Sigmoid colon (tissue), 4 donors: Measurements from ENCODE around the gene KCNK1.

Experiments used
- POLR2A ChIP-seq, 2 donors: fragments of 450-650 bp; IDR thresholded peaks; one replicate each; pipeline ENCODE4 v1.6.1; 2016; ENCODE audit warnings: antibody characterized with exemption in 2 of 2, mild to moderate bottlenecking in 2 of 2, moderate library complexity in 2 of 2
- POLR2AphosphoS5 ChIP-seq, 4 donors: sonication (generic); formaldehyde crosslinking; IDR thresholded peaks; one replicate each; pipeline ENCODE4 v1.6.1; 2017; ENCODE audit warnings: antibody characterized with exemption in 4 of 4
- TF ChIP-seq, protein P1 (sequence below), 4 experiments: fragments of 450-650 bp in 3 of 4; fragments of 200-600 bp in 1 of 4; IDR thresholded peaks; one replicate each; pipeline ENCODE4 v1.5.1; 2016 to 2019; ENCODE audit warnings: antibody characterized with exemption in 4 of 4, mild to moderate bottlenecking in 3 of 4, moderate library complexity in 2 of 4

DNA sequence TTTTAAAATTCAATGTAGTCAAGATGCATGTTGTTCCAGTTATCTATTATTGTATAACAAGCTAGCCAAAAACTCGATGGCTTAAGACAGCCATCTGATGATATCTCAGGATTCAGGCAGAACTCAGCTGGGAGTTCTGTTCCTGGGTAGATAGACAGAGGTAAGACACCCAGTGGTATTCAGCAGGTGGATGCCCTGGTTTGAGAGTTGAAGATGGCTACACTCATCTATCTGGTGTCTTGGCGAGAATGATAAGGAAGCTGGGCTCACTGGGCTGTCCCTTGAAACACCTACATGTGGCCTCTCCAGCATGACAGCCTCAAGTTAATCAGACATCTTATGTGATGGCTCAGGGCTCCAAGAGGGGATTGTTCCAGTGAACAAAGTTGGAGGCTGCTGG is 3.3 kb upstream of the KCNK1 start:
- TF ChIP-seq, protein P1, sequence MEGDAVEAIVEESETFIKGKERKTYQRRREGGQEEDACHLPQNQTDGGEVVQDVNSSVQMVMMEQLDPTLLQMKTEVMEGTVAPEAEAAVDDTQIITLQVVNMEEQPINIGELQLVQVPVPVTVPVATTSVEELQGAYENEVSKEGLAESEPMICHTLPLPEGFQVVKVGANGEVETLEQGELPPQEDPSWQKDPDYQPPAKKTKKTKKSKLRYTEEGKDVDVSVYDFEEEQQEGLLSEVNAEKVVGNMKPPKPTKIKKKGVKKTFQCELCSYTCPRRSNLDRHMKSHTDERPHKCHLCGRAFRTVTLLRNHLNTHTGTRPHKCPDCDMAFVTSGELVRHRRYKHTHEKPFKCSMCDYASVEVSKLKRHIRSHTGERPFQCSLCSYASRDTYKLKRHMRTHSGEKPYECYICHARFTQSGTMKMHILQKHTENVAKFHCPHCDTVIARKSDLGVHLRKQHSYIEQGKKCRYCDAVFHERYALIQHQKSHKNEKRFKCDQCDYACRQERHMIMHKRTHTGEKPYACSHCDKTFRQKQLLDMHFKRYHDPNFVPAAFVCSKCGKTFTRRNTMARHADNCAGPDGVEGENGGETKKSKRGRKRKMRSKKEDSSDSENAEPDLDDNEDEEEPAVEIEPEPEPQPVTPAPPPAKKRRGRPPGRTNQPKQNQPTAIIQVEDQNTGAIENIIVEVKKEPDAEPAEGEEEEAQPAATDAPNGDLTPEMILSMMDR (IDR thresholded peaks at IDR 0.05) = no peak
- TF ChIP-seq POLR2A (IDR thresholded peaks at IDR 0.05) = no peak
- no peak for TF ChIP-seq POLR2AphosphoS5 (IDR thresholded peaks at IDR 0.05)
